Measurements from ENCODE around the gene GNPTG.

GNPTG gene

GRCh38 chr16:1349351-1349750 is 2.4 kb upstream of the GNPTG start:
- no peak for TF ChIP-seq MYC (IDR thresholded peaks at IDR 0.05; ENCODE audit: low read depth, low read length)
- TF ChIP-seq MAX (IDR thresholded peaks at IDR 0.05; ENCODE audit: low read depth, low read length) = no peak
- no peak for TF ChIP-seq POLR2A (IDR thresholded peaks at IDR 0.05; ENCODE audit: extremely low read depth, insufficient read length)
- no peak for TF ChIP-seq CTCF (IDR thresholded peaks at IDR 0.05; ENCODE audit: low read depth, low read length)
- DNase-seq (ENCODE audit: low read depth) = no peak
- no peak overlapping the region for H3K4me3 ChIP-seq (ENCODE audit: low read depth, low read length)

- no peak for DNase-seq (ENCODE audit: low read depth)
- TF ChIP-seq CTCF (IDR thresholded peaks at IDR 0.05; ENCODE audit: low read depth, low read length) (no peak), POLR2A (IDR thresholded peaks at IDR 0.05; ENCODE audit: extremely low read depth, insufficient read length) (no peak), MYC (IDR thresholded peaks at IDR 0.05; ENCODE audit: low read depth, low read length) (no peak), MAX (IDR thresholded peaks at IDR 0.05; ENCODE audit: low read depth, low read length) (no peak)
- H3K4me3 ChIP-seq (ENCODE audit: low read depth, low read length) = no peak overlapping the region
These were observed 1.8 kb upstream of the GNPTG start for GRCh38 chr16:1349951-1350350.

DNA sequence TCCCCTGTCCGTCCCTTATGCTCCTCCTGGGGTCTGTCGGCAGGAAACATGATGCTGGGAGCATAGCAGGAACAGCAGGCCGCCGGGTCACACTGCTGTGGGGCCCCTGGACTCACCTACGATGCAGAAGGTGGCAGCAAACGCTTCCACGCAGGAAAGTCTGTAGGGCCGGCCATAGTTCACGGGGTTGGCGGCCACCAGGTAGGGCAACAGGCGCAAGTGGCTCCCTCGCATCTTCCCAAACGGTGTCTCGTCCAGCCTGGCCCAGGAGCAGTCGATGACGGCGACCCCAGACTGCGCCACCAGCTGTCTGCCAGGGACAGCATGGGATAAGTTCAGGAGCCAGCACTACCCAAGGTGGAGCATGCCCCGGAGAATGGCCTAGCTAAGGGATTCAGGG is 1.0 kb upstream of the GNPTG start:
- peak overlapping the region; percentile 73 for H3K4me3 ChIP-seq (ENCODE audit: low read depth, low read length)
- no peak for DNase-seq (ENCODE audit: low read depth)
- TF ChIP-seq MAX (IDR thresholded peaks at IDR 0.05; ENCODE audit: low read depth, low read length) = no peak
- TF ChIP-seq POLR2A (IDR thresholded peaks at IDR 0.05; ENCODE audit: extremely low read depth, insufficient read length) = no peak
- TF ChIP-seq CTCF (IDR thresholded peaks at IDR 0.05; ENCODE audit: low read depth, low read length) = no peak
- no peak for TF ChIP-seq MYC (IDR thresholded peaks at IDR 0.05; ENCODE audit: low read depth, low read length)

GRCh38 chr16:1351215-1351581 is 533 bp upstream of the GNPTG start:
- TF ChIP-seq CTCF (IDR thresholded peaks at IDR 0.05; ENCODE audit: low read depth, low read length) = no peak
- no peak for TF ChIP-seq MYC (IDR thresholded peaks at IDR 0.05; ENCODE audit: low read depth, low read length)
- no peak for TF ChIP-seq POLR2A (IDR thresholded peaks at IDR 0.05; ENCODE audit: extremely low read depth, insufficient read length)
- TF ChIP-seq MAX (IDR thresholded peaks at IDR 0.05; ENCODE audit: low read depth, low read length) = no peak
- DNase-seq (ENCODE audit: low read depth) = no peak
- peak overlapping the region; percentile 73 for H3K4me3 ChIP-seq (ENCODE audit: low read depth, low read length)

GRCh38 chr16:1354815-1355540 is 3.2 kb downstream of the GNPTG start:
- no peak for TF ChIP-seq MAX (IDR thresholded peaks at IDR 0.05; ENCODE audit: low read depth, low read length)
- no peak for TF ChIP-seq POLR2A (IDR thresholded peaks at IDR 0.05; ENCODE audit: extremely low read depth, insufficient read length)
- TF ChIP-seq CTCF (IDR thresholded peaks at IDR 0.05; ENCODE audit: low read depth, low read length) = no peak
- no peak for TF ChIP-seq MYC (IDR thresholded peaks at IDR 0.05; ENCODE audit: low read depth, low read length)
- H3K4me3 ChIP-seq (ENCODE audit: low read depth, low read length) = no peak overlapping the region
- DNase-seq (ENCODE audit: low read depth) = no peak
